ENCODE results near the gene TET1.

The TET1 gene

GRCh38 chr10:68559251-68559650, 886 bp upstream of the TET1 start:
- no peak for ATAC-seq
- TF ChIP-seq ZC3H10 (CRISPR knock-in tag; IDR thresholded peaks at IDR 0.05) (no peak), ZNF70 (CRISPR knock-in tag; IDR thresholded peaks at IDR 0.05) (no peak), POU6F1 (CRISPR knock-in tag; IDR thresholded peaks at IDR 0.05; ENCODE audit: borderline replicate concordance, low read depth) (no peak), PATZ1 (CRISPR knock-in tag; IDR thresholded peaks at IDR 0.05; ENCODE audit: borderline replicate concordance) (no peak), CSRNP3 (CRISPR knock-in tag; IDR thresholded peaks at IDR 0.05) (no peak), TOX (CRISPR knock-in tag; IDR thresholded peaks at IDR 0.05; ENCODE audit: borderline replicate concordance) (no peak), PPARA (CRISPR knock-in tag; IDR thresholded peaks at IDR 0.05; ENCODE audit: borderline replicate concordance) (no peak), BACH2 (CRISPR knock-in tag; IDR thresholded peaks at IDR 0.05; ENCODE audit: borderline replicate concordance) (no peak), ISL1 (CRISPR knock-in tag; IDR thresholded peaks at IDR 0.05) (no peak)

GRCh38 chr10:68559841-68560185, 324 bp upstream of the TET1 start:
- ATAC-seq: peak; percentile 14; the same call in 1 of the 3 replicates
- TF ChIP-seq TOX (CRISPR knock-in tag; IDR thresholded peaks at IDR 0.05; ENCODE audit: borderline replicate concordance): no peak
- TF ChIP-seq TSHZ2 (CRISPR knock-in tag; IDR thresholded peaks at IDR 0.05): no peak
- no peak for TF ChIP-seq ZFP30 (CRISPR knock-in tag; IDR thresholded peaks at IDR 0.05)
- no peak for TF ChIP-seq ZNF8 (CRISPR knock-in tag; IDR thresholded peaks at IDR 0.05)
- TF ChIP-seq ZNF565 (CRISPR knock-in tag; conservative IDR thresholded peaks at IDR 0.05; ENCODE audit: low read depth): no peak
- TF ChIP-seq RARB (CRISPR knock-in tag; IDR thresholded peaks at IDR 0.05): no peak
- no peak for TF ChIP-seq CSRNP3 (CRISPR knock-in tag; IDR thresholded peaks at IDR 0.05)
- no peak for TF ChIP-seq PPARA (CRISPR knock-in tag; IDR thresholded peaks at IDR 0.05; ENCODE audit: borderline replicate concordance)
- TF ChIP-seq BACH2 (CRISPR knock-in tag; IDR thresholded peaks at IDR 0.05; ENCODE audit: borderline replicate concordance): no peak
- TF ChIP-seq ARNTL (CRISPR knock-in tag; IDR thresholded peaks at IDR 0.05; ENCODE audit: borderline replicate concordance, low read depth): no peak
- no peak for TF ChIP-seq SNAI2 (CRISPR knock-in tag; IDR thresholded peaks at IDR 0.05)
- no peak for TF ChIP-seq TCF4 (CRISPR knock-in tag; IDR thresholded peaks at IDR 0.05; ENCODE audit: borderline replicate concordance)
- TF ChIP-seq ZNF70 (CRISPR knock-in tag; IDR thresholded peaks at IDR 0.05): no peak
- no peak for TF ChIP-seq ISL1 (CRISPR knock-in tag; IDR thresholded peaks at IDR 0.05)
- TF ChIP-seq ZFP3 (CRISPR knock-in tag; IDR thresholded peaks at IDR 0.05): no peak
- no peak for TF ChIP-seq PATZ1 (CRISPR knock-in tag; IDR thresholded peaks at IDR 0.05; ENCODE audit: borderline replicate concordance)
- no peak for TF ChIP-seq CSDC2 (CRISPR knock-in tag; IDR thresholded peaks at IDR 0.05)
